K562 (cell line): ENCODE measurements around the gene ETHE1. TPM values are rescaled to one million over a fixed set of nuclear protein-coding genes. Genes with fewer than 3 reads are reported as not detected.

Source experiments
- ATAC-seq: fragments of 200-7000 bp; cut with Tn5 transposase; 3 replicates; pipeline ENCODE4 v1.9.1; 2020; ENCODE audit warnings: moderate library complexity
- BruUV-seq: library from RNA; stranded (reverse); fragments of 400-500 nt; replicated peaks from 2 replicates; lab custom pipeline; 2021; lab: Mats Ljungman, UMichigan
- CTCF ChIA-PET: fragments of 300-600 bp; formaldehyde crosslinking; extraction: SDS; loops from one replicate; lab custom pipeline; 2021; ENCODE audit warnings: low intra/inter-chr PET ratio; lab: Yijun Ruan, JAX
- POLR2A ChIA-PET: fragments of 300-600, 350-650 bp; sonication (Branson Sonifier 250); formaldehyde crosslinking; extraction: SDS; loops from one replicate; lab custom pipeline; 2021; ENCODE audit warnings: antibody characterized with exemption, inconsistent platforms; lab: Yijun Ruan, JAX
- DNase-seq, 4 experiments: peaks; one replicate each; pipeline versions ENCODE4 v3.0.0 to v3.0.0-alpha.2; 2011 to 2018; ENCODE audit warnings: low spot score in 3 of 4, mixed read lengths in 3 of 4; ENCODE audit errors: extremely low read depth in 1 of 4
- FAIRE-seq: peaks from 2 replicates; lab custom pipeline; 2011; peaks lifted over from hg19 to GRCh38; lab: Jason Lieb, UNC
- H2AFZ ChIP-seq: 2 replicates; pipeline ENCODE4 v1.6.0; 2011; ENCODE audit warnings: low read depth, low read length, control low read depth, inconsistent platforms
- H3K27ac ChIP-seq: fragments of 200-600 bp; 3 replicates; pipeline ENCODE4 v1.8.0; 2011; ENCODE audit warnings: low read depth, mild to moderate bottlenecking, control low read depth, inconsistent platforms, low read length, moderate library complexity, mixed read lengths; ENCODE audit errors: extremely low read depth
- H3K27me3 ChIP-seq, 2 experiments: fragments of 300-600 bp in 1 of 2; 2 replicates in 1 of 2; 3 replicates in 1 of 2; pipeline versions ENCODE4 v1.6.0 to v1.8.0; 2011; ENCODE audit warnings: inconsistent platforms in 2 of 2, low read length in 2 of 2, mild to moderate bottlenecking in 1 of 2, mixed read lengths in 1 of 2, moderate library complexity in 1 of 2; ENCODE audit not compliant: control insufficient read depth in 2 of 2, insufficient read depth in 2 of 2
- H3K36me3 ChIP-seq: fragments of 300-600 bp; 3 replicates; pipeline ENCODE4 v1.8.0; 2011; ENCODE audit warnings: mild to moderate bottlenecking, low read length, inconsistent platforms; ENCODE audit not compliant: control insufficient read depth, insufficient read depth
- H3K4me1 ChIP-seq, 2 experiments: fragments of 200-600 bp in 1 of 2; replicated peaks in 1 of 2; 2 replicates in 1 of 2; 3 replicates in 1 of 2; pipeline versions ENCODE4 v1.5.1 to v1.8.0; 2011; ENCODE audit warnings: inconsistent platforms in 2 of 2, low read length in 2 of 2, mild to moderate bottlenecking in 1 of 2, mixed read lengths in 1 of 2, moderate library complexity in 1 of 2; ENCODE audit not compliant: control insufficient read depth in 2 of 2, insufficient read depth in 2 of 2
- H3K4me2 ChIP-seq: 2 replicates; pipeline ENCODE4 v1.6.1; 2011; ENCODE audit warnings: low read length, control low read depth, inconsistent platforms, mixed read lengths; ENCODE audit not compliant: insufficient read depth
- H3K4me3 ChIP-seq: fragments of 200-600 bp; sonication (generic), shearing (Covaris generic); 2 replicates; pipeline ENCODE4 v1.5.1; 2016; ENCODE audit warnings: control low read depth, inconsistent platforms
- H3K79me2 ChIP-seq: fragments of 200-600 bp; 3 replicates; pipeline ENCODE4 v1.8.0; 2011; ENCODE audit warnings: low read length, inconsistent platforms; ENCODE audit not compliant: control insufficient read depth, insufficient read depth
- H3K9ac ChIP-seq, 2 experiments: 2 replicates each; pipeline versions ENCODE4 v1.6.0 to v1.6.1; 2011; ENCODE audit warnings: low read depth in 2 of 2, low read length in 2 of 2, control low read depth in 1 of 2, inconsistent platforms in 1 of 2, mild to moderate bottlenecking in 1 of 2, mixed read lengths in 1 of 2; ENCODE audit not compliant: insufficient read depth in 1 of 2
- H3K9me1 ChIP-seq: one replicate; pipeline ENCODE4 v1.6.0; 2011; ENCODE audit warnings: inconsistent platforms, mild to moderate bottlenecking, low read length, moderate library complexity; ENCODE audit not compliant: control insufficient read depth, insufficient read depth
- H3K9me3 ChIP-seq: replicated peaks from 2 replicates; pipeline ENCODE4 v1.5.1; 2011; ENCODE audit warnings: low read depth, low read length, inconsistent platforms; ENCODE audit not compliant: control insufficient read depth, insufficient read depth
- H4K20me1 ChIP-seq: replicated peaks from 2 replicates; pipeline ENCODE4 v1.6.1; 2011; ENCODE audit warnings: low read length, inconsistent platforms, mixed read lengths; ENCODE audit not compliant: control insufficient read depth, insufficient read depth
- FOXK1 ChIP-seq: sonication (generic); formaldehyde crosslinking; IDR thresholded peaks from 2 replicates; pipeline ENCODE4 v1.8.0; 2022; ENCODE audit warnings: missing genetic modification reagents, mild to moderate bottlenecking, borderline replicate concordance
- FUS ChIP-seq: fragments of 200-400 bp; formaldehyde crosslinking; optimal IDR thresholded peaks from 2 replicates; pipeline ENCODE3; 2017; ENCODE audit warnings: low read depth, low read length
- ZNF23 ChIP-seq: fragments of 250-450 bp; sonication (Bioruptor Pico); IDR thresholded peaks from 2 replicates; pipeline ENCODE4 v1.4.0; 2020; ENCODE audit warnings: mild to moderate bottlenecking
- WGBS: fragments of 100-300 bp; shearing (Covaris generic); methylation state at CpG from one replicate; pipeline ENCODE4 v1.1.6; 2016; ENCODE audit warnings: low coverage, mixed read lengths; ENCODE audit not compliant: insufficient coverage; ENCODE audit errors: missing lambda C conversion rate; 5-methylcytosine and 5-hydroxymethylcytosine counted together
- in situ Hi-C: fragments of 300-500 bp; cut with MboI; formaldehyde crosslinking; loops from 4 replicates; pipeline ENCODE4 v1.15.0; 2018; ENCODE audit warnings: inconsistent platforms, mixed read lengths
- intact Hi-C: fragments of 100-400 bp; cut with micrococcal nuclease; formaldehyde crosslinking; loops from 2 replicates; pipeline ENCODE4 v1.14.2; 2022
- polyA plus RNA-seq, 8 experiments: library from polyadenylated mRNA; depleted of rRNA in 4 of 8; stranded (reverse) in 5 of 8; unstranded in 3 of 8; fragments of >200 nt; fragmentation: Nextera tagmentation in 2 of 8; fragmentation: Illumina TruSeq in 1 of 8; extraction: Ambion mirVana in 2 of 8; extraction: Trizol in 1 of 8; gene quantifications; 2 replicates each; pipeline versions ENCODE4 v1.2.1 to v1.2.3, GENCODE V29; 2011 to 2014; ENCODE audit warnings: inconsistent platforms in 1 of 8, missing spikeins in 1 of 8
- total RNA-seq, 7 experiments: library from RNA; depleted of rRNA in 6 of 7; stranded (reverse); fragments of >200 nt in 6 of 7; fragmentation: Illumina TruSeq in 2 of 7; extraction: Trizol in 2 of 7; gene quantifications; 2 replicates each; pipeline versions ENCODE4 v1.2.1 to v1.2.3, GENCODE V29; 2011 to 2021; ENCODE audit warnings: low replicate concordance in 1 of 7
- TF ChIP-seq, protein P1 (sequence below): fragments of 450-650 bp; IDR thresholded peaks from 2 replicates; pipeline ENCODE4 v1.6.1; 2018; ENCODE audit not compliant: partially characterized antibody
- TF ChIP-seq, protein P2 (sequence below): sonication (generic); formaldehyde crosslinking; IDR thresholded peaks from 2 replicates; pipeline ENCODE4 v1.8.0; 2022; ENCODE audit warnings: mild to moderate bottlenecking, low read depth, missing genetic modification reagents
- TF ChIP-seq, protein P3 (sequence below): sonication (generic); formaldehyde crosslinking; IDR thresholded peaks from 2 replicates; pipeline ENCODE4 v1.8.1; 2023; ENCODE audit warnings: mild to moderate bottlenecking, missing genetic modification reagents

The ETHE1 gene
- total and polyA plus RNA-seq, 9 of the 15 experiments (the other 6 are each of a cell fraction or from before 2014, with no cell fraction given) = 2.9 to 21.0 (median 10.2) TPM

DNA sequence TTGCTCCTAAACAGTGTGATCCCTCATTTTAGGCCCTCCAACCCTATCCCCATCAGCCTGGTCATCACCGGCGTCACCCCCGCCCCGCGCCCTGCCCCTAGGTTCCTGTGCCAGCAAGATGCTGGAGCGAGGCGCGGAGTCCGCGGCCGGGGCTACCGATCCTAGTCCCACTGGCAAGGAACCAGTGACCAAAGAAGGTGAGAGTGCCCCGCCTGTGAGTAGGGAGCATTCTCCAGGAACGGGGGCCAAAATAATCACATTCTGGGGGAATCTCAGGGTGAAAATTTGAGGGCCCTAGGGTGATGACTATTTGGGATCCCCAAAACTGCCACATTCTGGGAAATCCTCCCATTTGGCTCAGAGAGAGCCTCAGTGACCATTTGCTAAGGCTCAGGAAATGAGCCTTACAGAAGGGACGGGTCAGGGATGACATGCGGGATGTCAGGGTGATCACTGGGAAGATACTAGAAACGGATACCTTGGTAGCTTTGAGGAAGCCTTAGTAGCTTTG lies 7.4 kb upstream of the ETHE1 start:
- ATAC-seq (no peak), FAIRE-seq (no peak), DNase-seq (no peak)
- H2AFZ ChIP-seq = no peak overlapping the region
- in situ Hi-C loops (no loop called here), intact Hi-C loops (loop anchor here (10.0 kb wide), 1 partner anchor 130 kb away; no protein-coding TSS in a partner anchor)
- peaks cover 17% of the 10 kb centered on the region; the same call in 2 of the 3 replicates for H3K36me3 ChIP-seq
- WGBS = 26% methylated on average over 6 of the region's 17 CpGs
- CTCF ChIA-PET = interaction anchor here (0.6 kb wide), 1 partner anchor 96 kb away, joined by 3 read pairs; no protein-coding TSS in a partner anchor
- no peak overlapping the region for H3K27ac ChIP-seq
- POLR2A ChIA-PET = interaction anchor here (0.5 to 1.3 kb wide), 7 partner anchors 9 to 174 kb away, joined by 3 to 5 read pairs (median 3); no protein-coding TSS in a partner anchor
- TF ChIP-seq, protein P1, sequence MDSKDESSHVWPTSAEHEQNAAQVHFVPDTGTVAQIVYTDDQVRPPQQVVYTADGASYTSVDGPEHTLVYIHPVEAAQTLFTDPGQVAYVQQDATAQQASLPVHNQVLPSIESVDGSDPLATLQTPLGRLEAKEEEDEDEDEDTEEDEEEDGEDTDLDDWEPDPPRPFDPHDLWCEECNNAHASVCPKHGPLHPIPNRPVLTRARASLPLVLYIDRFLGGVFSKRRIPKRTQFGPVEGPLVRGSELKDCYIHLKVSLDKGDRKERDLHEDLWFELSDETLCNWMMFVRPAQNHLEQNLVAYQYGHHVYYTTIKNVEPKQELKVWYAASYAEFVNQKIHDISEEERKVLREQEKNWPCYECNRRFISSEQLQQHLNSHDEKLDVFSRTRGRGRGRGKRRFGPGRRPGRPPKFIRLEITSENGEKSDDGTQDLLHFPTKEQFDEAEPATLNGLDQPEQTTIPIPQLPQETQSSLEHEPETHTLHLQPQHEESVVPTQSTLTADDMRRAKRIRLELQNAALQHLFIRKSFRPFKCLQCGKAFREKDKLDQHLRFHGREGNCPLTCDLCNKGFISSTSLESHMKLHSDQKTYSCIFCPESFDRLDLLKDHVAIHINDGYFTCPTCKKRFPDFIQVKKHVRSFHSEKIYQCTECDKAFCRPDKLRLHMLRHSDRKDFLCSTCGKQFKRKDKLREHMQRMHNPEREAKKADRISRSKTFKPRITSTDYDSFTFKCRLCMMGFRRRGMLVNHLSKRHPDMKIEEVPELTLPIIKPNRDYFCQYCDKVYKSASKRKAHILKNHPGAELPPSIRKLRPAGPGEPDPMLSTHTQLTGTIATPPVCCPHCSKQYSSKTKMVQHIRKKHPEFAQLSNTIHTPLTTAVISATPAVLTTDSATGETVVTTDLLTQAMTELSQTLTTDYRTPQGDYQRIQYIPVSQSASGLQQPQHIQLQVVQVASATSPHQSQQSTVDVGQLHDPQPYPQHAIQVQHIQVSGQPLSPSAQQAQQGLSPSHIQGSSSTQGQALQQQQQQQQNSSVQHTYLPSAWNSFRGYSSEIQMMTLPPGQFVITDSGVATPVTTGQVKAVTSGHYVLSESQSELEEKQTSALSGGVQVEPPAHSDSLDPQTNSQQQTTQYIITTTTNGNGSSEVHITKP = no peak
- TF ChIP-seq, protein P2, sequence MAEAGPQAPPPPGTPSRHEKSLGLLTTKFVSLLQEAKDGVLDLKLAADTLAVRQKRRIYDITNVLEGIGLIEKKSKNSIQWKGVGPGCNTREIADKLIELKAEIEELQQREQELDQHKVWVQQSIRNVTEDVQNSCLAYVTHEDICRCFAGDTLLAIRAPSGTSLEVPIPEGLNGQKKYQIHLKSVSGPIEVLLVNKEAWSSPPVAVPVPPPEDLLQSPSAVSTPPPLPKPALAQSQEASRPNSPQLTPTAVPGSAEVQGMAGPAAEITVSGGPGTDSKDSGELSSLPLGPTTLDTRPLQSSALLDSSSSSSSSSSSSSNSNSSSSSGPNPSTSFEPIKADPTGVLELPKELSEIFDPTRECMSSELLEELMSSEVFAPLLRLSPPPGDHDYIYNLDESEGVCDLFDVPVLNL = 0 out of 2 replicates have a peak, but pooled peaks have one; percentile 21
- TF ChIP-seq, protein P3, sequence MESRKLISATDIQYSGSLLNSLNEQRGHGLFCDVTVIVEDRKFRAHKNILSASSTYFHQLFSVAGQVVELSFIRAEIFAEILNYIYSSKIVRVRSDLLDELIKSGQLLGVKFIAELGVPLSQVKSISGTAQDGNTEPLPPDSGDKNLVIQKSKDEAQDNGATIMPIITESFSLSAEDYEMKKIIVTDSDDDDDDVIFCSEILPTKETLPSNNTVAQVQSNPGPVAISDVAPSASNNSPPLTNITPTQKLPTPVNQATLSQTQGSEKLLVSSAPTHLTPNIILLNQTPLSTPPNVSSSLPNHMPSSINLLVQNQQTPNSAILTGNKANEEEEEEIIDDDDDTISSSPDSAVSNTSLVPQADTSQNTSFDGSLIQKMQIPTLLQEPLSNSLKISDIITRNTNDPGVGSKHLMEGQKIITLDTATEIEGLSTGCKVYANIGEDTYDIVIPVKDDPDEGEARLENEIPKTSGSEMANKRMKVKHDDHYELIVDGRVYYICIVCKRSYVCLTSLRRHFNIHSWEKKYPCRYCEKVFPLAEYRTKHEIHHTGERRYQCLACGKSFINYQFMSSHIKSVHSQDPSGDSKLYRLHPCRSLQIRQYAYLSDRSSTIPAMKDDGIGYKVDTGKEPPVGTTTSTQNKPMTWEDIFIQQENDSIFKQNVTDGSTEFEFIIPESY (CRISPR knock-in tag) = peak; percentile 67; the same call in 1 of the 2 replicates
- TF ChIP-seq FUS (no peak), FOXK1 (0 out of 2 replicates have a peak, but pooled peaks have one; percentile 16), ZNF23 (no peak)
- peak overlapping the region; percentile 45; the same call in 1 of the 2 replicates for H3K4me2 ChIP-seq
- no peaks in the 10 kb centered on the region for H3K27me3 ChIP-seq
- H3K9me1 ChIP-seq = no peaks in the 10 kb centered on the region
- H4K20me1 ChIP-seq = no peaks in the 10 kb centered on the region; the same call in 1 of the 2 replicates
- H3K4me3 ChIP-seq = peak overlapping the region; percentile 7; the same call in 1 of the 2 replicates
- no TSS peak for BruUV-seq
- no peaks in the 10 kb centered on the region for H3K79me2 ChIP-seq
- peaks cover 5 to 35% of the 10 kb centered on the region in 2 experiments for H3K4me1 ChIP-seq
- no peaks in the 10 kb centered on the region; the same call in 1 of the 2 replicates for H3K9me3 ChIP-seq
- H3K9ac ChIP-seq = peak overlapping the region in 1 of 2 experiments; percentile 21; a peak in 1 of 4 replicates
